Activated naive CD4-positive, alpha-beta T cell (primary cell): ENCODE results near the gene TMEM170A.
"Not testable (repeated sequence)": the region's sequence is repeated elsewhere in the genome, so short reads cannot be mapped to it uniquely, and the experiment has no call there.

ENCODE experiments used
- DNase-seq, 4 experiments: peaks; one replicate each; lab custom pipeline; 2025; lab: John Stamatoyannopoulos, UW

TMEM170A gene

DNA sequence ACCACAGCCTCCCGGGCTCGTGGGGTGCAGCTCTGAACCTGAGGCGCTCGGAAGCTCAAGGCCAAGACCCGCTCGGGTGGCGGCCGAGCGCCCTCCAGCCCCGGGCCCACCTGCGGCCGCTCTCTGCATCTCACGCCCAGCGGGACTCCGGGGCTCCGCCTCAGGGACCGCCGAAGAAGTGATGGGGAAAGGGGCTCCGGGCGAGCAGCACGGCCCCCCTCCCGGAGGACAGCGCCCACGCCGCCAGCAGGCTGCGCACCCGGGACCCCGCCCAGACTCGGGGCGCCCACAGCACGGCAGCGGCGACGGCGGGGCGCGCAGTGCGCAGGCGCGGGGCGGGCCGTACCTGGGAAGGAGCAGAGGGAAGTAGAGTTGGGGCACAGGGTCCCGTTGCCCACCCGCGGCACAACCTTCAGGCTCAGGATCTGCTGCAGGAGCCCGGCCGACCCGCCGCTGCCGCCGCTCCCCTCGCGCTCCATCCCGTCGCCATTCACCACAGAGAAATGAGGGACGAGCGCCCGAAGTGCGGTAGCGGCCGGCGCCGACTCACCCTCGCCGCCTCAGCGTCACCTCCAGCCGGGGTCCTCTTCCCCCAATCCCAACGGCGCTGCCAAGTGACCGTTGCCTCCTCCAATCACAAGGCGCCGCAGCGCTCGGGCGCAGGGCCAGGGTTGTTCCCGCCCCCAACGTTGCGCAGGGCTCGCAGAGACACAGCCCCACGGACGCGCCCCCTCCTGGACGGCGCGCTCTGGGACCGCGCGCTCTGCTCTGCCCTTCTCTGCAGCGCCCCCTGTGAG lies at the start of gene TMEM170A:
TMEM170A (minus strand) TSS at position 568 of the 797 bp plus-strand sequence; CDS start at position 479, 89 bp downstream.
- DNase-seq, result peak; percentile 97 to 98 (median 98)

DNA sequence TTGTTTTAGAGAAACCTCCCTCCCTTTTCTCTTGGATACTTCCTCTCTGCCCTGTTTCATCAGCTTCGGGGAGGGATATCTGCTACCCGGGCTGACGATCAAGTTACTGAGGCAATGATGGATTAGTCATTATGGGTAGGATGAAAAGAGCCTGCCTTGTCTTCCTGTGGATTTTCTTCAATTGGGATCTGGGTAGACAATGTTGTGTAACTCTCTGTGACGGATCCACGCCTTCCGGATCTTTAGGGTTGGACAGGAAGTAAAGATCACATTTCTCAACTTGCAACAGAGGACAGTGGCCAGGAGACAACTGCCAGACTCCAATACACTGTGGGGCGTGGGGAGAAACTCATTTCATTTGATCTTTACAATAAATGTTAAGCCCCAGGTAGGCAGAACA lies 42.1 kb upstream of the TMEM170A start:
- DNase-seq, result no peak

- no peak for DNase-seq
Observed at GRCh38 chr16:75506107-75506506, 41.6 kb upstream of the TMEM170A start.

- no peak for DNase-seq
Observed at GRCh38 chr16:75503801-75504200, 39.3 kb upstream of the TMEM170A start.

DNA sequence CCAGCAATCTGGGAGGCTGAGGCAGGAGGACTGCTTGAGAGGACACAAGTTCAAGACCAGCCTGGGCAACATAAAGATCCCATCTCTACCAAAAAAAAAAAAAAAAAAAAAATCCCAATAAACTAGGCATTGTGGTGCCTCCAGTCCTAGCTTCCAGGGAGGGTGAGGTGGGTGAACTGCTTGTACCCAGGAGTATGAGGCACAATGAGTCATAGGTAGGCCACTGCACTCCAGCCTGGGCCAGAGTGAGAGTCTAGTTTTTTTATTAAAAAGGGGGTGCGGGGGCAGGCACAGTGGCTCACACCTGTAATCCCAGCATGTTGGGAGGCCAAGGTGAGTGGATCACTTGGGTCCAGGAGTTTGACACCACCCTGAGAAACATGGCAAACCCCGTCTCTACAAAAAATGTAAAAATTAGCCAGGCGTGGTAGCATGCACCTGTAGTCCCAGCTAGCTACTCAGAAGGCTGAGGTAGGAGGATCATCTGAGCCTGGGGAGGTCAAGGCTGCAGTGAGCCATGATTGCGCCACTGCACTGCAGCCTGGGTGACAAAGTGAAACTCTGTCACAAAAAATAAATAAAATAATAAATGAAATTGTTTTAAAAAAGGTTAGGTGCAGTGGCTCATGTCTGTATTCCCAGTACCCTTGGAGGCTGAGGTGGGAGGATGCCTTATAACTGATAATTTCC lies 38.6 kb upstream of the TMEM170A start:
- no peak for DNase-seq

GRCh38 chr16:75501820-75502219 lies 37.3 kb upstream of the TMEM170A start:
- not testable (repeated sequence) for DNase-seq

DNA sequence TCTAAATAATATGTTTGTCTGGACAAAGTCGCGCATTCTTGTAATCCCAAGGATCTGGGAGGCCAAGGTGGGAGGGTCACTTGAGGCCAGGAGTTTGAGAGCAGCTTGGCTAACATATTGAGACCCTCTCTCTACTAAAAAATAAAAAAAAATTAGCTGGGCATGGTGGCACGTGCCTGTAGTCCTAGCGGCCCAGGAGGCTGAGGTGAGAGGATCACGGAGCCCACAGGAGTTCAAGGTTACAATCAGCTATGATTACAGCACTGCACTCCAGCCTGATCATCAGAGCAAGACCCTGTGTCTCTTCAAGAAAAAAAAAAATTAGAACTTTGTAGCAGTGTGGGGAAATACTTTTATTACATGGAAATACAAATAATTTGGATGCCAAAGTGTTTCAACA lies 36.9 kb upstream of the TMEM170A start:
- no peak for DNase-seq

DNA sequence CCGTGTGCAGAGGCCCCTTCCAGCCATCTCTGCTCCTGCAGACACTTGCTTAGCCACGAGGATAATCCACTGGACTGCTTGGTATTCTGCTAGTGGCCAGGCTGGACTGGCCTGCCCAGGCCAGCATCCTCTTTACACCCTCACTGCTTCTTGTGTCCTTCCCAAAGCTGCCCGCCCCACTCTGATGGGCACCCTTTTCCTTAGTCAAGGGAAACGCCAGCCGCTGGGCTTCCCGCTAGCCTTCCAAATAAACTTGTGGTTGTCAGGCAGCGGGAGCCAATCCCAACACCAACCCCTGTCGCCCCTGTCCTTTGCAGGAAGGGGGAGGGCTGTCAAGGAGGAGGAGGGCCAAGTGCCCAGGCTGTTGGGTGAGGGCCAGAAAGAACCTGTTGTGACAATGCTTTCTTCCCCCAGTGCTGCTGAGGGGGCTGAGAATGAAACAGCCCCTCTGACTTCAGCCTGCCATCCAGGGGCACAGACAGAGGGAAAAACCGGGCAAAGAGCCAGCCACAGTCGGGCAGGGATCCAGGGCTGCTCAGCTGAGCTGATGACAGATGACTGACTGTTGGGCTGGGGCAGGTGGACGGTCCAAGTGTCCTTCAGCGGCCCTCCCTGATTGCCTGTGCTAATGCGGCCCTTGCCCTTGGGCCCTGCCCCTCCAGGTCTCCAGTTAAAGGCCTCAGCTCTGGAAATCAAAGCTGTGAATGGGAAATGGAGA lies 34.3 kb upstream of the TMEM170A start:
- not testable (repeated sequence) for DNase-seq

DNA sequence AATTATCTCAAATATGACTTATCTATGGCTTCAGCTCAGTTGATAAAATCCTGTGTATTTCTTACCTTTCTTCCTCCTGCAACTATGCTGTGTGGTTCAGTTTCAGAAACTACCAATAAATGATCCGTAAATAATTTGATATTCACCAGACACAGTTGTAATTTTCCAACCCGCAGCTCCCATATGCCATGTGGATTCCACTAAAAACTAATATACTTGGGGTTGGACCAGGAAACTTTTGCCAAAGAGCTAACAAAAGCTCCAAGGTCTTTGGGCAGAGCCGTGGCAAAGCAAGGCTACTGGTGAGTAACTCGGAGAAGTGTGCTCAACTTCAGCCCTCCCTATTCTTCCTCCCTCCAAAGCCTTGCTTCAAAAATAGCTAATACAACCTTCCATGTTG lies 33.1 kb upstream of the TMEM170A start:
- DNase-seq, result no peak

GRCh38 chr16:75495076-75495674 lies 30.7 kb upstream of the TMEM170A start, which contains the start of gene CHST6:
TSS of gene CHST6 (minus strand) at chr16:75495441. CDS start at chr16:75479828, 15,613 bp downstream.
- DNase-seq, result peak in 1 of 4 experiments; percentile 2

DNA sequence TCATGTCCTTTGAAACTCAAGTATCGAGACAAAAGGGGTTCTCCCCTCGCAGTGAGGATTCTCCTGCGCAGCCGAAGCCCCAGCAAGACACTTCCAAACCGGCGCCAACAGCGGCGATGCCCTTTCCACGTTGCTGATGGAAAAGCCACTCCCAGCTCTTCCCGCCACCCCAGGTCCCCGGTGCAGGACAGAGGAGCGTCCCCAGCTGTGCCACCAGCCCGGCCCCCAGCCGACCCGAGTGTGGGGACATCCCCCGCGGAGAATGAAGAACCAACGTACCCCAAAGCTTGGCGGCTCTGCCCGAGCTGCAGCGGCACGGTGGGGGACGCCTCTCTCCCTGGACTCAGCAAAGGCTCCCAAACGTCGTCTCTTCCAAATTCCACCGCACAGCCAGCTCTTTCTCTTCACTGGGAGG lies 30.2 kb upstream of the TMEM170A start:
- DNase-seq, result no peak

- DNase-seq, result no peak
Observed at GRCh38 chr16:75494184-75494583, 29.7 kb upstream of the TMEM170A start.

- DNase-seq, result no peak
Observed at GRCh38 chr16:75491876-75492275, 27.4 kb upstream of the TMEM170A start.

DNA sequence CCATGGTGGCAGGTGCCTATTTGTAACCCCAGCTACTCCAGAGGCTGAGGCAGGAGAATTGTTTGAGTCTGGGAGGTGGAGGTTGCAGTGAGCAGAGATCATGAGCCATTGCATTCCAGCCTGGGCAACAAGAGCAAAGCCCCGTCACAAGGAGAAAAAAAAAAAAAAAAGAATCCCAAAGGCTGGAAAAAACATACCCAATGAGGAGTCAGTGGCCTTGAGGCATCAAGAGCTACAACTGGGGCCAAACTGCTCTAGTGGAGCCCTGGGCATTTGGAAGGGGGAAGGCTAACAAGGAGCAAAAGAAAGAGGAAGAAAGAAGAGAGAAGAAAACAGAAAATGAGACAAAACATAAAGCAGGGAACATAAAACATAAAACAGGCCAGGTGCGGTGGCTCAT lies 23.8 kb upstream of the TMEM170A start:
- no peak for DNase-seq

DNA sequence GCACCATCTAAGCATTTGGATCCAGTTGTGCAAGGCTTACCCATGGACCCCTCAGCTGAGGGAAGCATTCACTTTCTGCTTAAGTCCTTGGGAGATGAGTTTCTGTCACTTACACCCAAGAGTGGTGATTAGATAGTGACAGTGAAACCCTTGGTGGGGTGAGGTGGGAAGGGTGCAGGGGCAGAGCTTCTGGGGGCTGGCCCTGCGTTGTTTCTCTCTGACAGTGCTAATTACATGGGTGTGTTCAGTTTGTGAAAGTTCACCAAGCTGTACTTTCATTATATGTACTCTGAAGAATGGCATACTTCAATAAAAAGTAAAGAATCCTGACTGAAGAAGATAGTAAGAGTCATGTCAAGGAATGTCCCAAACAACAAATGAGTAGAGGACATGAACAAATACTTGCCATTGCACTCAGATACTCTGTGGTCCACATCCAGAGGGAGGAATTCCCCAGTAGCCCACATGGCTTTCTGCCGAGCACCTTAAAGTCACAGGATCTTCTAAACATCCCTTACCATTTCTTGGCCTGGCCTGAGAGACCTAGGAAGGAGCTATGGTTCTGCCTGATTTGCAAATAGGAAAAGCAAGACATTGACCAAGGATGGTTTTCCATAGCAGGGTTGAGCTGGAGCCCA lies 22.3 kb upstream of the TMEM170A start:
- no peak for DNase-seq

DNA sequence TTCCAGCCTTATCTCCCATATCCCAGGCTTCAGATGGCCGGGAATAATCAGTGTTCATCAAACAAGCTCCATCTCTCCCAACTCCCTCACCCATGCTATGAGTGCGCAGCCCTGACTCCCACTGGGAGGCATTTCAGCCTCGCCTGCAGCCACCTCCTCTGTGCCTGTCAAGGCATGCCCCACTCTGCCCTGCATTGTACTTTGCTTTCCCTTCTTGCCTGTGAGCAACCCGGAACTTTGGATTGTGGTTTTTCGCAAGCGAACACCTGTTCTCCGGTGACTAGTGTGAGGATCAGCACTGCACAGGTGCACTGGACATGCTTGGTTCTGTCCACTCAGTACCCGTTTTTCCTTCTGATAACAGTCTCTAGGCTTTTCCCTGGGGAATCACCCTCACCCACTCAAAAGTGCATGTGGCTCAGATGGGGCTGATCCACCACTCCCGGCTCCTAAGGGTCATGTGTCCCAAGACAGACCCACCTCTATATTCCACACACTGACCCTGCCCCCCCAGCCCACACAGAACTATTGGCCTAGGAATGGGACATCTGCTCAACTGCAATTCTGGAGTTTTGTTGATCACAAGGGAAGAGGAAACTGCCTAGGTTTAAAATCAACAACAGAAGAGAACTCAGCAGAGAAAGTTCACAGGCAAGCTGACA lies 21.7 kb upstream of the TMEM170A start:
- no peak for DNase-seq

DNA sequence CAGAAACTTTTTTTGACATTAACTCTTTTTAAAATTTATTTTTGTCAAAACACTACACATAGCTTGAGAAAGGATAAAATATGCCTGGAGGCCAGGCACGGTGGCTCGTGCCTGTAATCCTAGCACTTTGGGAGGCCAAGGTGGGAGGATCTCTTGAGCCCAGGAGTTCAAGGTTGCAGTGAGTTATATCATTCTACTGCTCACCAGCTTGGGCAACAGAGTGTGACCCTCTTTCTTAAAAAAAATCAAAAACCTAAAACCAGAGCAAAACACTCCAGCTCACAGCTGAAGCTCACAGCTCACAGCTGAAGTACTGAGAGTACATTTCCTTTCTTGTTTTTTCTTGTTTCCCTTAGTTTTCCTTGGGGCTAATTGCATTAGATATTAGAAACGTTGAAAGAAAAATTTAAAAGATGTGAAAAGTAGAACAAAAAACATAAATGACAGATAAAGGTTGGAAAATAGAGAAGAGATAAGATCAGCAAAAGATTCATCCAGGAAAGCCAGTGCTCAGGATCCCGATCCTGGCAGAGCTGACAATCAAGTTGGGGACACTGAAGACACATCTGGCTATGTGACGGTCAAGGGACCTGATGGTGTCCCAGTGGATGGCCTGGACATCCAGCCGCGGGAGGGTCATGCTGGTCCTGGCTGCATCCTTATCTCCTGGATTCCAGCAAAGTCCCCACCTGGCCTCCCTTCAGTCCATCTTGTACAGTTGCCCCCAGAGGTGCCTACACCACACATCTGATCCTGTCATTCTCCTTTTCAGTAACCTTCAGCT lies 20.9 kb upstream of the TMEM170A start:
- DNase-seq, result no peak

- DNase-seq, result no peak
Observed at GRCh38 chr16:75483222-75483621, 18.7 kb upstream of the TMEM170A start.

- no peak for DNase-seq
Observed at GRCh38 chr16:75482434-75483205, 18.1 kb upstream of the TMEM170A start.

DNA sequence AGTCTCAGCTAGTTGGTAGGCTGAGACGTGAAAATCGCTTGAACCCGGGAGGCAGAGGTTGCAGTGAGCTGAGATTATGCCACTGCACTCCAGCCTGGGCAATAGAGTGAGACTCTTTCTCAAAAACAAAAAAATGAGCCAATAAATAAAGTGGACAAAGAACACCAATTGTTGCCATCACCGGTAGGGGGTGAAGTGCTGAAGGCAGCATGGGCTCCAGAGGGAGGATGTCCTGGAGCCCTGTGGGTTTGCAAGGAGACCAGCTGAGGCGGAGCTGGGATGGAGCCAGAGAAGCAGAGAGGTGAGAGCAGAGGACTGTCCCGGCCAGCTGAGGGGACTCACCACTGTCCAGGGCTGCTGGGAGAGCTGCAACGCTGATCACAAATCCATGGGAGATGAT lies 17.0 kb upstream of the TMEM170A start:
- DNase-seq, result no peak
